ENCODE data around the gene SATB2. TPM values are rescaled to one million over a fixed set of nuclear protein-coding genes. Genes with fewer than 3 reads are reported as not detected.

SATB2 gene
- total and polyA plus RNA-seq, 2 donors from 2014 or later, result 1.3 to 17.5 TPM

- Histone ChIP-seq H3K27me3 (ENCODE audit: control insufficient read depth, insufficient read depth, low read length) (no peaks in the 10 kb centered on the region), H3K4me3 (ENCODE audit: low read length in 3 of 3) (no peak overlapping the region), H3K36me3 (ENCODE audit: control insufficient read depth in 2 of 3, insufficient read depth in 3 of 3, low read length in 3 of 3) (peaks cover 0 to 5% (median 0%) of the 10 kb centered on the region in 3 donors), H3K9me3 (ENCODE audit: control insufficient read depth in 2 of 3, insufficient read depth in 1 of 3, low read length in 3 of 3) (no peaks in the 10 kb centered on the region), H3K4me1 (ENCODE audit: control insufficient read depth in 2 of 3, insufficient read depth in 2 of 3, low read depth in 1 of 3, low read length in 3 of 3) (no peaks in the 10 kb centered on the region), H3K9ac (ENCODE audit: low read length in 3 of 3) (no peak overlapping the region), H3K27ac (ENCODE audit: low read depth in 2 of 2, low read length in 2 of 2) (no peak overlapping the region)
- DNase-seq (no peak), FAIRE-seq (no peak)
- TF ChIP-seq CTCF (IDR thresholded peaks at IDR 0.05; ENCODE audit: borderline replicate concordance, extremely low read depth, insufficient read depth), result no peak
- intact Hi-C loops (cut with DNase I), result no loop called here
These were observed 38.3 kb downstream of the SATB2 start for GRCh38 chr2:199419428-199419827.

DNA sequence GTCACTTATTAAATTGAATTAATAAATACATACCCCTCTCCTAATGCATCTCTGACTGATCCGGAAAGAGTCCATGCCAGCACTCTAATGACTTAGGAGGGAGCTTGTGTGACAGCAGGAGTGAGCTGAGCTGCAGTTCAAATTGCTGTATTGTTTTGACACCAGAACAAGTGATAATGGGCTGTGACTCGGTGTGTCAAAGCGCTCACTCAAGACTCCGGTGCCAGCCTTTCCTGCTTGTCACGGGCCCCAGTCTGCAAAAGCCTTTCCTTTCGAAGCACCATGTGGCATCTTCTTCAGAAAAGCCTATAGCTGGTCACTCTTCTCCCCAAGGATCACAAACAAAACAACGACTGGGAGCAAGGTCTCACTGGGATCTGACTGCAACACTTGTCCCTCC is 43.3 kb downstream of the SATB2 start:
- no peaks in the 10 kb centered on the region for H3K9me3 ChIP-seq (ENCODE audit: control insufficient read depth in 2 of 3, insufficient read depth in 1 of 3, low read length in 3 of 3)
- no peak for TF ChIP-seq CTCF (IDR thresholded peaks at IDR 0.05; ENCODE audit: borderline replicate concordance, extremely low read depth, insufficient read depth)
- H3K9ac ChIP-seq (ENCODE audit: low read length in 3 of 3), result no peak overlapping the region
- H3K4me3 ChIP-seq (ENCODE audit: low read length in 3 of 3), result no peak overlapping the region
- intact Hi-C loops (cut with DNase I), result no loop called here
- no peaks in the 10 kb centered on the region for H3K27me3 ChIP-seq (ENCODE audit: control insufficient read depth, insufficient read depth, low read length)
- DNase-seq (no peak), FAIRE-seq (no peak)
- peaks cover 0 to 5% (median 0%) of the 10 kb centered on the region in 3 donors for H3K36me3 ChIP-seq (ENCODE audit: control insufficient read depth in 2 of 3, insufficient read depth in 3 of 3, low read length in 3 of 3)
- H3K4me1 ChIP-seq (ENCODE audit: control insufficient read depth in 2 of 3, insufficient read depth in 2 of 3, low read depth in 1 of 3, low read length in 3 of 3), result no peaks in the 10 kb centered on the region
- H3K27ac ChIP-seq (ENCODE audit: low read depth in 2 of 2, low read length in 2 of 2), result no peak overlapping the region

GRCh38 chr2:199414001-199414400 is 43.7 kb downstream of the SATB2 start:
- Histone ChIP-seq H3K4me1 (ENCODE audit: control insufficient read depth in 2 of 3, insufficient read depth in 2 of 3, low read depth in 1 of 3, low read length in 3 of 3) (no peaks in the 10 kb centered on the region), H3K4me3 (ENCODE audit: low read length in 3 of 3) (no peak overlapping the region), H3K36me3 (ENCODE audit: control insufficient read depth in 2 of 3, insufficient read depth in 3 of 3, low read length in 3 of 3) (peaks cover 0 to 1% (median 0%) of the 10 kb centered on the region in 3 donors), H3K9ac (ENCODE audit: low read length in 3 of 3) (no peak overlapping the region), H3K27ac (ENCODE audit: low read depth in 2 of 2, low read length in 2 of 2) (no peak overlapping the region), H3K9me3 (ENCODE audit: control insufficient read depth in 2 of 3, insufficient read depth in 1 of 3, low read length in 3 of 3) (no peaks in the 10 kb centered on the region), H3K27me3 (ENCODE audit: control insufficient read depth, insufficient read depth, low read length) (no peaks in the 10 kb centered on the region)
- TF ChIP-seq CTCF (IDR thresholded peaks at IDR 0.05; ENCODE audit: borderline replicate concordance, extremely low read depth, insufficient read depth), result no peak
- intact Hi-C loops (cut with DNase I), result no loop called here
- DNase-seq (no peak), FAIRE-seq (no peak)

Data from kidney (tissue), 14 donors.